ENCODE data around the gene CDKN2C. TPM values are rescaled to one million over a fixed set of nuclear protein-coding genes. Genes with fewer than 3 reads are reported as not detected.
"Not testable (repeated sequence)": the region's sequence is repeated elsewhere in the genome, so short reads cannot be mapped to it uniquely, and the experiment has no call there.

Gene CDKN2C
- total RNA-seq, 6 donors from 2014 or later = 2.1 to 12.7 (median 8.2) TPM

GRCh38 chr1:51000160-51000559 lies 30.1 kb downstream of the CDKN2C start:
- no peaks in the 10 kb centered on the region for H3K36me3 ChIP-seq
- ATAC-seq (ENCODE audit: low FRiP score in 2 of 2) (no peak), DNase-seq (no peak)
- no peaks in the 10 kb centered on the region for H3K4me1 ChIP-seq
- WGBS, 2 donors = 92 to 94% methylated on average over 1 of the region's 1 CpG
- H3K27ac ChIP-seq = no peak overlapping the region
- no peak overlapping the region for H3K4me3 ChIP-seq
- H3K9me3 ChIP-seq = no peaks in the 10 kb centered on the region
- no peaks in the 10 kb centered on the region for H3K27me3 ChIP-seq
- TF ChIP-seq POLR2AphosphoS5 (IDR thresholded peaks at IDR 0.05) (no peak), POLR2A (IDR thresholded peaks at IDR 0.05) (no peak), EP300 (IDR thresholded peaks at IDR 0.05) (no peak), CTCF (IDR thresholded peaks at IDR 0.05) (no peak)

- H3K27ac ChIP-seq = no peak overlapping the region
- TF ChIP-seq POLR2AphosphoS5 (IDR thresholded peaks at IDR 0.05) = no peak
- TF ChIP-seq CTCF (IDR thresholded peaks at IDR 0.05) = no peak
- TF ChIP-seq POLR2A (IDR thresholded peaks at IDR 0.05) = no peak
- no peak for TF ChIP-seq EP300 (IDR thresholded peaks at IDR 0.05)
- H3K36me3 ChIP-seq = no peaks in the 10 kb centered on the region
- H3K27me3 ChIP-seq = no peaks in the 10 kb centered on the region
- H3K4me1 ChIP-seq = no peaks in the 10 kb centered on the region
- 58 to 73% methylated on average over 2 of the region's 2 CpGs for WGBS, 2 donors
- ATAC-seq (ENCODE audit: low FRiP score in 2 of 2) = no peak
- H3K9me3 ChIP-seq = no peaks in the 10 kb centered on the region
- DNase-seq = no peak
- H3K4me3 ChIP-seq = no peak overlapping the region
Observed at GRCh38 chr1:51000651-51001050, 30.6 kb downstream of the CDKN2C start.

- no peak overlapping the region for H3K27ac ChIP-seq
- WGBS, 2 donors = 86 to 89% methylated on average over 6 of the region's 6 CpGs
- ATAC-seq (ENCODE audit: low FRiP score in 2 of 2) (no peak), DNase-seq (no peak)
- no peaks in the 10 kb centered on the region for H3K9me3 ChIP-seq
- H3K4me3 ChIP-seq = no peak overlapping the region
- H3K4me1 ChIP-seq = no peaks in the 10 kb centered on the region
- no peaks in the 10 kb centered on the region for H3K36me3 ChIP-seq
- no peak for TF ChIP-seq POLR2AphosphoS5 (IDR thresholded peaks at IDR 0.05)
- no peak for TF ChIP-seq CTCF (IDR thresholded peaks at IDR 0.05)
- TF ChIP-seq POLR2A (IDR thresholded peaks at IDR 0.05) = no peak
- TF ChIP-seq EP300 (IDR thresholded peaks at IDR 0.05) = no peak
- H3K27me3 ChIP-seq = no peaks in the 10 kb centered on the region
Observed at GRCh38 chr1:51002516-51002915, 32.5 kb downstream of the CDKN2C start.

GRCh38 chr1:51005549-51005948 lies 35.5 kb downstream of the CDKN2C start:
- H3K4me1 ChIP-seq; ATAC-seq (ENCODE audit: low FRiP score in 2 of 2); DNase-seq; H3K9me3 ChIP-seq; H3K27me3 ChIP-seq; H3K27ac ChIP-seq; H3K36me3 ChIP-seq; H3K4me3 ChIP-seq: not testable (repeated sequence)
- WGBS, 2 donors = 20 to 74% methylated on average over 1 to 4 of the region's 4 CpGs

GRCh38 chr1:51009381-51009780 lies 39.3 kb downstream of the CDKN2C start:
- Histone ChIP-seq H3K4me1 (no peaks in the 10 kb centered on the region), H3K4me3 (no peak overlapping the region), H3K9me3 (peaks cover 0 to 6% (median 0%) of the 10 kb centered on the region in 4 donors), H3K36me3 (no peaks in the 10 kb centered on the region), H3K27ac (no peak overlapping the region), H3K27me3 (no peaks in the 10 kb centered on the region)
- TF ChIP-seq POLR2AphosphoS5 (IDR thresholded peaks at IDR 0.05) (no peak), EP300 (IDR thresholded peaks at IDR 0.05) (no peak), CTCF (IDR thresholded peaks at IDR 0.05) (no peak), POLR2A (IDR thresholded peaks at IDR 0.05) (no peak)
- no peak for DNase-seq
- ATAC-seq (ENCODE audit: low FRiP score in 2 of 2) = no peak
- WGBS, 2 donors = 58 to 68% methylated on average over 3 of the region's 3 CpGs

Data from upper lobe of left lung (tissue), 6 donors.